OCI-LY1 (cell line): Measurements from ENCODE around the gene TYRO3.

Experiments
- H2AFZ ChIP-seq: fragments of 200-600 bp; sonication (generic), shearing (Covaris generic); 2 replicates; pipeline ENCODE4 v1.6.0; 2014; ENCODE audit warnings: antibody characterized with exemption, mild to moderate bottlenecking, low read length
- H3F3A ChIP-seq: fragments of 200-600 bp; sonication (generic), shearing (Covaris generic); 2 replicates; pipeline ENCODE4 v1.6.0; 2014; ENCODE audit warnings: mild to moderate bottlenecking, antibody characterized with exemption, low read length, moderate library complexity; ENCODE audit not compliant: insufficient read depth
- H3K27ac ChIP-seq: fragments of 200-600 bp; sonication (generic); 2 replicates; pipeline ENCODE4 v1.5.1; 2014; ENCODE audit warnings: low read length, mixed run types, mild to moderate bottlenecking, low read depth; ENCODE audit not compliant: poor library complexity, severe bottlenecking
- H3K27me3 ChIP-seq: fragments of 200-600 bp; sonication (generic); 2 replicates; pipeline ENCODE4 v1.6.0; 2014; ENCODE audit warnings: antibody characterized with exemption, mild to moderate bottlenecking, low read length, moderate library complexity; ENCODE audit not compliant: insufficient read depth
- H3K36me3 ChIP-seq: fragments of 200-600 bp; sonication (generic); 2 replicates; pipeline ENCODE4 v1.6.1; 2014; ENCODE audit warnings: mild to moderate bottlenecking, antibody characterized with exemption, low read length, moderate library complexity, mixed read lengths; ENCODE audit not compliant: insufficient read depth
- H3K4me1 ChIP-seq: fragments of 200-600 bp; sonication (generic); 2 replicates; pipeline ENCODE4 v1.5.1; 2014; ENCODE audit warnings: mild to moderate bottlenecking, low read length, moderate library complexity; ENCODE audit not compliant: insufficient read depth, severe bottlenecking
- H3K4me2 ChIP-seq: fragments of 200-600 bp; sonication (generic), shearing (Covaris generic); 2 replicates; pipeline ENCODE4 v1.6.1; 2014; ENCODE audit warnings: low read length
- H3K4me3 ChIP-seq: fragments of 200-600 bp; sonication (generic); 2 replicates; pipeline ENCODE4 v1.5.1; 2014; ENCODE audit warnings: low read length, low read depth, mild to moderate bottlenecking, mixed read lengths; ENCODE audit not compliant: poor library complexity, severe bottlenecking
- H3K79me2 ChIP-seq: fragments of 200-600 bp; shearing (Covaris generic); 2 replicates; pipeline ENCODE4 v1.6.1; 2016; ENCODE audit warnings: mixed run types, low read length, mixed read lengths; ENCODE audit not compliant: insufficient read depth
- H3K9ac ChIP-seq: fragments of 200-600 bp; sonication (generic), shearing (Covaris generic); 2 replicates; pipeline ENCODE4 v1.6.1; 2014; ENCODE audit warnings: mild to moderate bottlenecking, low read length, mixed read lengths
- H3K9me2 ChIP-seq: fragments of 200-600 bp; sonication (generic), shearing (Covaris generic); 2 replicates; pipeline ENCODE4 v1.6.1; 2014; ENCODE audit warnings: low read depth, mild to moderate bottlenecking, low read length, mixed read lengths
- H3K9me3 ChIP-seq: fragments of 200-600 bp; shearing (Covaris generic); 2 replicates; pipeline ENCODE4 v1.6.1; 2014; ENCODE audit warnings: low read length, mixed read lengths
- H4K20me1 ChIP-seq: fragments of 200-600 bp; sonication (generic), shearing (Covaris generic); 2 replicates; pipeline ENCODE4 v1.6.0; 2016; ENCODE audit warnings: mild to moderate bottlenecking, low read length; ENCODE audit not compliant: insufficient read depth
- EZH2 ChIP-seq: fragments of 200-600 bp; sonication (generic), shearing (Covaris generic); IDR thresholded peaks from 2 replicates; pipeline ENCODE4 v1.8.0; 2017; ENCODE audit warnings: borderline replicate concordance, mixed run types, mild to moderate bottlenecking, antibody characterized with exemption, low read length, moderate library complexity, mixed read lengths
- TF ChIP-seq, protein P1 (sequence below): fragments of 200-600 bp; sonication (generic), shearing (Covaris generic); IDR thresholded peaks from 2 replicates; pipeline ENCODE4 v1.5.1; 2017; ENCODE audit warnings: mild to moderate bottlenecking, antibody characterized with exemption, low read length, moderate library complexity, mixed read lengths

The TYRO3 gene

DNA sequence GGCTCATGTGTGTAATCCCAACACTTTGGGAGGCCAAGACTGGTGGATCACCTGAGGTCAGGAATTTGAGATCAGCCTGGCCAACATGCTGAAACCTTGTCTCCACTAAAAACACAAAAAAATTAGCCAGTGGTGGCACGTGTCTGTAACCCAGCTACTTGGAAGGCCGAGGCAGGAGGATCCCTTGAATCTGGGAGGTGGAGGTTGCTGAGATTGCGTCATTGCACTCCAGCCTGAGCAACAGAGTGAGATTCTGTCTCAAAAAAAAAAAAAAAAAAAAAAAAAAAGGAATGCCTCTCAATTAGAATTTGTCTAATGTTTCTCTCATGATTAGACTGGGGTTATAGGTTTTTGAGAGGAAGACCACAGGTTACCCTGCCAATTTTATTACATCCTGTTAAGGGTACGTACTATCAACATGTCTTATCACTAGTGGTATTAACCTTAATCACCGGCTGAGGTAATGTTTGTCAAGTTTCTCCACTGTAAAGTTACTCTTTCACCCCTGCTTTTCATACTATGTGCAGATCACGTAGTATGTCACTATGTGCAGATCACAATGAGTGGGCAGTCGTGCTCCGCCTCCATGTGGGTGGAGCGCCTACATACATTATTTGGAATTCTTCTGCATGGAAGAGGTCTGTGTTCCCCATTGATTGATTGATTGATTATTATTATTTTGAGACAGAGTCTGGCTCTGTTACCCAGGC is 8.8 kb upstream of the TYRO3 start:
- no peaks in the 10 kb centered on the region for H4K20me1 ChIP-seq

DNA sequence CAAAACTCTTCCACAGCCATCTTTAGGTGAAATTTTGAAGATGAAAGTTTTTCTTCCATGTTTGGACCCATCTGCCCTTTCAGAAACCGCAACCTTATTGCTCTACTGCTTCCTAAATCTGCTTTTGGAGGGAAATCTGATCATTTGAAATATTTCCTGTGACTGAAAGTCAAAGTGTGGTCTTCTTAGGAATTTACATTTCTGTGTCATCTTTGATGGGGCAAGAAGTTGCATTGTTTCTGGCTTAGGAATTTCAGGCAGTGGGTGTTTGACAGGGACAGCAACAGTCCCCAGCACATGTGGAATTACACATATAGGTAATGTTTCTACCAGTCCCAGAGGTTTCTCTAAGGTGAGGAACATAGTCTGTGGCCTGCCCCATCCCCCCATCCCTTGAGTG is 5.3 kb upstream of the TYRO3 start:
- H3F3A ChIP-seq: no peaks in the 10 kb centered on the region
- no peak overlapping the region for H3K9ac ChIP-seq
- H3K27ac ChIP-seq: no peak overlapping the region
- H3K4me2 ChIP-seq: no peak overlapping the region
- H3K9me2 ChIP-seq: no peaks in the 10 kb centered on the region
- H3K79me2 ChIP-seq: no peaks in the 10 kb centered on the region
- H2AFZ ChIP-seq: no peak overlapping the region
- no peaks in the 10 kb centered on the region for H3K9me3 ChIP-seq
- peaks cover 21% of the 10 kb centered on the region for H3K4me1 ChIP-seq
- no peak overlapping the region for H3K4me3 ChIP-seq
- H3K27me3 ChIP-seq: no peaks in the 10 kb centered on the region
- H4K20me1 ChIP-seq: no peaks in the 10 kb centered on the region
- H3K36me3 ChIP-seq: no peaks in the 10 kb centered on the region
- no peak for TF ChIP-seq EZH2
- TF ChIP-seq, protein P1, sequence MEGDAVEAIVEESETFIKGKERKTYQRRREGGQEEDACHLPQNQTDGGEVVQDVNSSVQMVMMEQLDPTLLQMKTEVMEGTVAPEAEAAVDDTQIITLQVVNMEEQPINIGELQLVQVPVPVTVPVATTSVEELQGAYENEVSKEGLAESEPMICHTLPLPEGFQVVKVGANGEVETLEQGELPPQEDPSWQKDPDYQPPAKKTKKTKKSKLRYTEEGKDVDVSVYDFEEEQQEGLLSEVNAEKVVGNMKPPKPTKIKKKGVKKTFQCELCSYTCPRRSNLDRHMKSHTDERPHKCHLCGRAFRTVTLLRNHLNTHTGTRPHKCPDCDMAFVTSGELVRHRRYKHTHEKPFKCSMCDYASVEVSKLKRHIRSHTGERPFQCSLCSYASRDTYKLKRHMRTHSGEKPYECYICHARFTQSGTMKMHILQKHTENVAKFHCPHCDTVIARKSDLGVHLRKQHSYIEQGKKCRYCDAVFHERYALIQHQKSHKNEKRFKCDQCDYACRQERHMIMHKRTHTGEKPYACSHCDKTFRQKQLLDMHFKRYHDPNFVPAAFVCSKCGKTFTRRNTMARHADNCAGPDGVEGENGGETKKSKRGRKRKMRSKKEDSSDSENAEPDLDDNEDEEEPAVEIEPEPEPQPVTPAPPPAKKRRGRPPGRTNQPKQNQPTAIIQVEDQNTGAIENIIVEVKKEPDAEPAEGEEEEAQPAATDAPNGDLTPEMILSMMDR: no peak

More for the DNA sequence above, 8.8 kb upstream of the TYRO3 start:
- Histone ChIP-seq H3K9ac (no peak overlapping the region), H2AFZ (no peak overlapping the region), H3K9me3 (no peaks in the 10 kb centered on the region), H3K4me2 (no peak overlapping the region), H3K4me3 (no peak overlapping the region), H3K27ac (no peak overlapping the region), H3K9me2 (no peaks in the 10 kb centered on the region), H3K27me3 (no peaks in the 10 kb centered on the region), H3K4me1 (no peaks in the 10 kb centered on the region), H3F3A (no peaks in the 10 kb centered on the region), H3K36me3 (no peaks in the 10 kb centered on the region), H3K79me2 (no peaks in the 10 kb centered on the region)
- TF ChIP-seq, protein P1: no peak
- TF ChIP-seq EZH2: no peak

DNA sequence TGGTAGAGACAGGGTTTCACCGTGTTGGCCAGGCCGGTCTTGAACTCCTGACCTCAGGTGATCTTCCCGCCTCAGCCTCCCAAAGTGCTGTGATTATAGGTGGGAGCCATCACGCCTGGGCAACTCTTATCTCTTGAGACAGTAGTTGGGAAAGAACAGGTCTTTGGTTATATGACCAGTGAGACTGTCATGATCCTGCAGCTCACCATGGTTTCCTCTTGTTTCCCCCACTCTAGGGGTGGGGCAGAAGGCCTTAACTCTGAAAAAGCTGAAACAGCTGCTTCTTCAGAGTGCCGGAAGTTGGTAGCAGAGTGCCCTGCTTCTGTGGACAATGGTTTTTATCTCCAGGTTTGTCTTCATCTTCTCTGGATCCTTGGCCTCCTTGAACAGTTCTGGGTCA is 4.7 kb upstream of the TYRO3 start:
- Histone ChIP-seq H3K9ac (no peak overlapping the region), H3F3A (no peaks in the 10 kb centered on the region), H3K4me3 (no peak overlapping the region), H3K27me3 (no peaks in the 10 kb centered on the region), H3K4me2 (no peak overlapping the region), H3K4me1 (peaks cover 23% of the 10 kb centered on the region), H2AFZ (no peak overlapping the region), H3K27ac (no peak overlapping the region), H3K79me2 (no peaks in the 10 kb centered on the region), H4K20me1 (no peaks in the 10 kb centered on the region), H3K9me2 (no peaks in the 10 kb centered on the region), H3K9me3 (no peaks in the 10 kb centered on the region), H3K36me3 (no peaks in the 10 kb centered on the region)
- TF ChIP-seq, protein P1: no peak
- no peak for TF ChIP-seq EZH2
